PFSK-1 (cell line): ENCODE results near the gene CCSER1.

ENCODE experiments used
- POLR2AphosphoS5 ChIP-seq: IDR thresholded peaks from 2 replicates; pipeline ENCODE4 v1.6.1; 2012; ENCODE audit warnings: low read depth, mild to moderate bottlenecking, control low read depth, low read length, moderate library complexity
- REST ChIP-seq, 2 experiments: IDR thresholded peaks; 2 replicates each; pipeline versions ENCODE4 v1.6.1 to v1.8.0; 2011 to 2012; ENCODE audit warnings: low read depth in 2 of 2, low read length in 2 of 2, control low read depth in 1 of 2, inconsistent platforms in 1 of 2, mild to moderate bottlenecking in 1 of 2, moderate library complexity in 1 of 2; ENCODE audit not compliant: insufficient read depth in 1 of 2
- SIN3A ChIP-seq: IDR thresholded peaks from 2 replicates; pipeline ENCODE4 v1.6.1; 2012; ENCODE audit warnings: mild to moderate bottlenecking, low read length, moderate library complexity, borderline replicate concordance; ENCODE audit not compliant: insufficient read depth

- TF ChIP-seq REST (IDR thresholded peaks at IDR 0.05; ENCODE audit: insufficient read depth in 1 of 2, low read depth in 2 of 2, low read length in 2 of 2) (no peak), POLR2AphosphoS5 (no peak), SIN3A (no peak)
Measured at GRCh38 chr4:90349636-90350035, 222.4 kb downstream of the CCSER1 start.
